Endothelial cell of umbilical vein (primary cell): Measurements from ENCODE around the gene TMEM135. TPM values are rescaled to one million over a fixed set of nuclear protein-coding genes. Genes with fewer than 3 reads are reported as not detected.

Source experiments
- BruUV-seq: library from RNA; stranded (reverse); fragments of 400-500 nt; replicated peaks from 2 replicates; lab custom pipeline; 2021; lab: Mats Ljungman, UMichigan
- CTCF ChIA-PET: fragments of 300-600, 350-600 bp; sonication (Branson Sonifier 250); formaldehyde crosslinking; loops from one replicate; lab custom pipeline; 2021; ENCODE audit warnings: antibody characterized with exemption, inconsistent platforms; lab: Charles Lee
- POLR2A ChIA-PET: fragments of 300-600, 350-600 bp; sonication (Branson Sonifier 250); formaldehyde crosslinking; loops from one replicate; lab custom pipeline; 2021; ENCODE audit warnings: antibody characterized with exemption, inconsistent platforms; lab: Charles Lee
- DNase-seq: peaks from one replicate; pipeline ENCODE4 v3.0.0-alpha.2; 2011; ENCODE audit warnings: low read depth, low spot score
- FAIRE-seq: peaks from 2 replicates; lab custom pipeline; 2011; peaks lifted over from hg19 to GRCh38; lab: Jason Lieb, UNC
- H2AFZ ChIP-seq: 2 replicates; pipeline ENCODE4 v1.6.0; 2012; ENCODE audit warnings: low read depth, low read length, control low read depth, inconsistent platforms
- H3K27ac ChIP-seq: 2 replicates; pipeline ENCODE4 v1.5.1; 2011; ENCODE audit warnings: low read depth, mild to moderate bottlenecking, control low read depth, low read length, moderate library complexity; ENCODE audit not compliant: insufficient read depth
- H3K27me3 ChIP-seq, 2 experiments: 2 replicates each; pipeline versions ENCODE4 v1.6.0 to v1.6.1; 2011; ENCODE audit warnings: low read length in 2 of 2, mixed read lengths in 1 of 2; ENCODE audit not compliant: control insufficient read depth in 2 of 2, insufficient read depth in 2 of 2
- H3K36me3 ChIP-seq, 2 experiments: 2 replicates in 1 of 2; 3 replicates in 1 of 2; pipeline ENCODE4 v1.5.1; 2011; ENCODE audit warnings: low read length in 2 of 2, mild to moderate bottlenecking in 1 of 2, moderate library complexity in 1 of 2; ENCODE audit not compliant: control insufficient read depth in 2 of 2, insufficient read depth in 2 of 2; ENCODE audit errors: extremely low read depth in 1 of 2
- H3K4me1 ChIP-seq: 3 replicates; pipeline ENCODE4 v1.5.1; 2011; ENCODE audit warnings: mild to moderate bottlenecking, low read length; ENCODE audit not compliant: control insufficient read depth, insufficient read depth; ENCODE audit errors: extremely low read depth
- H3K4me2 ChIP-seq: 2 replicates; pipeline ENCODE4 v1.6.1; 2011; ENCODE audit warnings: low read length, control low read depth, mixed read lengths; ENCODE audit not compliant: insufficient read depth
- H3K4me3 ChIP-seq, 3 experiments: fragments of 200-600 bp in 1 of 3; sonication (generic), shearing (Covaris generic) in 1 of 3; replicated peaks in 1 of 3; 2 replicates each; pipeline ENCODE4 v1.5.1; 2011 to 2016; ENCODE audit warnings: control low read depth in 3 of 3, low read length in 3 of 3, mild to moderate bottlenecking in 2 of 3, inconsistent platforms in 1 of 3, low read depth in 1 of 3, moderate library complexity in 1 of 3; ENCODE audit not compliant: insufficient read depth in 1 of 3
- H3K79me2 ChIP-seq: 2 replicates; pipeline ENCODE4 v1.6.0; 2012; ENCODE audit warnings: low read length, inconsistent platforms; ENCODE audit not compliant: control insufficient read depth, insufficient read depth
- H3K9ac ChIP-seq: replicated peaks from 2 replicates; pipeline ENCODE3; 2011; ENCODE audit warnings: low read length, control low read depth; ENCODE audit not compliant: insufficient read depth; ENCODE audit errors: extremely low read depth
- H3K9me1 ChIP-seq: replicated peaks from 3 replicates; pipeline ENCODE4 v1.6.0; 2011; ENCODE audit warnings: mild to moderate bottlenecking, low read length; ENCODE audit not compliant: control insufficient read depth, insufficient read depth; ENCODE audit errors: extremely low read depth
- H3K9me3 ChIP-seq: replicated peaks from 2 replicates; pipeline ENCODE4 v1.5.1; 2012; ENCODE audit warnings: low read length, inconsistent platforms; ENCODE audit not compliant: control insufficient read depth, insufficient read depth
- H4K20me1 ChIP-seq: replicated peaks from 2 replicates; pipeline ENCODE3; 2011; ENCODE audit warnings: mild to moderate bottlenecking, low read length; ENCODE audit not compliant: control insufficient read depth, insufficient read depth; ENCODE audit errors: extremely low read depth
- EZH2 ChIP-seq: IDR thresholded peaks from 2 replicates; pipeline ENCODE4 v1.6.1; 2012; ENCODE audit warnings: borderline replicate concordance, low read depth, mild to moderate bottlenecking, moderate library complexity, low read length, inconsistent platforms; ENCODE audit not compliant: severe bottlenecking
- FOS ChIP-seq: IDR thresholded peaks from 2 replicates; pipeline ENCODE4 v1.6.1; 2011; ENCODE audit warnings: mild to moderate bottlenecking, low read length, moderate library complexity, borderline replicate concordance; ENCODE audit not compliant: insufficient read depth
- GATA2 ChIP-seq: IDR thresholded peaks from 2 replicates; pipeline ENCODE4 v1.7.0; 2011; ENCODE audit warnings: low read depth, mild to moderate bottlenecking, moderate library complexity, mixed read lengths, low read length; ENCODE audit not compliant: insufficient read length, insufficient read depth
- JUN ChIP-seq: IDR thresholded peaks from 2 replicates; pipeline ENCODE4 v1.6.1; 2011; ENCODE audit warnings: borderline replicate concordance, low read depth; ENCODE audit not compliant: insufficient read length, insufficient read depth
- MAX ChIP-seq: IDR thresholded peaks from 2 replicates; pipeline ENCODE4 v1.6.1; 2011; ENCODE audit not compliant: insufficient read depth, insufficient read length
- MYC ChIP-seq: IDR thresholded peaks from one replicate; pipeline ENCODE4 v1.6.1; 2011; ENCODE audit warnings: mild to moderate bottlenecking, low read depth, low read length
- POLR2A ChIP-seq: IDR thresholded peaks from 2 replicates; pipeline ENCODE4 v1.6.1; 2012; ENCODE audit warnings: low read depth, mild to moderate bottlenecking, control low read depth, low read length
- POLR2AphosphoS5 ChIP-seq: IDR thresholded peaks from 2 replicates; pipeline ENCODE4 v1.6.1; 2012; ENCODE audit warnings: low read depth, mild to moderate bottlenecking, control low read depth, low read length, moderate library complexity; ENCODE audit not compliant: insufficient read depth
- dilution Hi-C: fragments of 300-500 bp; cut with MboI; formaldehyde crosslinking; loops from one replicate; pipeline ENCODE4 v1.15.0; 2019; ENCODE audit warnings: low sequenced_read_pairs; ENCODE audit not compliant: extremely low pct_ligation_motif_present
- intact Hi-C: fragments of 100-400 bp; cut with micrococcal nuclease; formaldehyde crosslinking; loops from one replicate; pipeline ENCODE4 v1.10.0; 2022
- polyA plus RNA-seq, 4 experiments: library from polyadenylated mRNA; depleted of rRNA in 3 of 4; stranded (reverse) in 3 of 4; unstranded in 1 of 4; fragments of >200 nt; gene quantifications; 2 replicates each; pipeline versions ENCODE4 v1.2.1 to v1.2.3, GENCODE V29; 2011 to 2012; ENCODE audit warnings: missing spikeins in 1 of 4
- total RNA-seq: library from RNA; stranded (reverse); gene quantifications from 2 replicates; pipeline ENCODE4 v1.2.3, GENCODE V29; 2021
- TF ChIP-seq, protein P1 (sequence below), 2 donors: IDR thresholded peaks; 1 replicate in 1 of 2; 2 replicates in 1 of 2; pipeline ENCODE4 v1.5.1; 2011; ENCODE audit warnings: low read length in 2 of 2, mild to moderate bottlenecking in 2 of 2, moderate library complexity in 2 of 2, control low read depth in 1 of 2, inconsistent platforms in 1 of 2, low read depth in 1 of 2; ENCODE audit not compliant: insufficient read depth in 1 of 2; ENCODE audit errors: extremely low read depth in 1 of 2

Gene TMEM135
- total and polyA plus RNA-seq, 2 donors (not counting 3 experiments of a cell fraction or from before 2014, with no cell fraction given) = 12.3 to 33.2 TPM

GRCh38 chr11:87056091-87056490, 18.4 kb downstream of the TMEM135 start:
- no TSS peak for BruUV-seq
- no peak for TF ChIP-seq EZH2
- no peak for TF ChIP-seq GATA2
- TF ChIP-seq, protein P1, sequence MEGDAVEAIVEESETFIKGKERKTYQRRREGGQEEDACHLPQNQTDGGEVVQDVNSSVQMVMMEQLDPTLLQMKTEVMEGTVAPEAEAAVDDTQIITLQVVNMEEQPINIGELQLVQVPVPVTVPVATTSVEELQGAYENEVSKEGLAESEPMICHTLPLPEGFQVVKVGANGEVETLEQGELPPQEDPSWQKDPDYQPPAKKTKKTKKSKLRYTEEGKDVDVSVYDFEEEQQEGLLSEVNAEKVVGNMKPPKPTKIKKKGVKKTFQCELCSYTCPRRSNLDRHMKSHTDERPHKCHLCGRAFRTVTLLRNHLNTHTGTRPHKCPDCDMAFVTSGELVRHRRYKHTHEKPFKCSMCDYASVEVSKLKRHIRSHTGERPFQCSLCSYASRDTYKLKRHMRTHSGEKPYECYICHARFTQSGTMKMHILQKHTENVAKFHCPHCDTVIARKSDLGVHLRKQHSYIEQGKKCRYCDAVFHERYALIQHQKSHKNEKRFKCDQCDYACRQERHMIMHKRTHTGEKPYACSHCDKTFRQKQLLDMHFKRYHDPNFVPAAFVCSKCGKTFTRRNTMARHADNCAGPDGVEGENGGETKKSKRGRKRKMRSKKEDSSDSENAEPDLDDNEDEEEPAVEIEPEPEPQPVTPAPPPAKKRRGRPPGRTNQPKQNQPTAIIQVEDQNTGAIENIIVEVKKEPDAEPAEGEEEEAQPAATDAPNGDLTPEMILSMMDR (IDR thresholded peaks at IDR 0.05; ENCODE audit: extremely low read depth in 1 of 2, insufficient read depth in 1 of 2, low read depth in 1 of 2, low read length in 2 of 2) = no peak
- no peak overlapping the region for H3K4me2 ChIP-seq
- H3K27ac ChIP-seq = no peak overlapping the region
- H3K9ac ChIP-seq = no peak overlapping the region
- H3K27me3 ChIP-seq = no peaks in the 10 kb centered on the region
- no peaks in the 10 kb centered on the region for H3K9me1 ChIP-seq
- H2AFZ ChIP-seq = no peak overlapping the region
- FAIRE-seq (no peak), DNase-seq (no peak)
- no peak overlapping the region for H3K4me3 ChIP-seq
- POLR2A ChIA-PET = no interaction called here
- no peaks in the 10 kb centered on the region for H3K36me3 ChIP-seq
- dilution Hi-C loops (no loop called here), intact Hi-C loops (no loop called here)
- CTCF ChIA-PET = no interaction called here
- H3K9me3 ChIP-seq = no peaks in the 10 kb centered on the region
- H3K4me1 ChIP-seq = no peaks in the 10 kb centered on the region
- no peaks in the 10 kb centered on the region for H4K20me1 ChIP-seq
- H3K79me2 ChIP-seq = peaks cover 3% of the 10 kb centered on the region

DNA sequence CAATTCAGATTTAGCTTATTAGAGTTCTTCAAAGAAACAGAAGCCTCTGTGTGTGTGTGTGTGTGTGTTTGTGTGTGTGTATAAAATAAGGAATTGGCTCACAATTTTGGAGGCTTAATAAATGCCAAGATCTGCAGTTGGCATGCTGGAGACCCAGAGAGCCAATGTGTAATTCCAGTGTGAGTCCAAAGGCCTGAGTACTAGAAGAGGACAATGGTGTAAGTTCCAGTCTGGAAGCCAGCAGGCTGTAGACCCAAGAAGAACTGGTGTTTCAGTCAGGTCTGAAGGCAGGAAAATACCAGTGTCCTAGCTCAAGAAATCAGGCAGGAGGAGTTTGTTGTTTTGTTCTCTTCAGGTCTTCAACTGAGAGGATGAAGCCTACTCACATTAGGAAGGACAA, 20.0 kb downstream of the TMEM135 start:
- no TSS peak for BruUV-seq
- Histone ChIP-seq H3K27me3 (no peaks in the 10 kb centered on the region), H3K79me2 (peaks cover 7% of the 10 kb centered on the region), H3K4me1 (no peaks in the 10 kb centered on the region), H3K4me2 (no peak overlapping the region), H3K9me1 (no peaks in the 10 kb centered on the region), H3K36me3 (no peaks in the 10 kb centered on the region), H4K20me1 (no peaks in the 10 kb centered on the region), H3K9ac (no peak overlapping the region), H3K4me3 (no peak overlapping the region), H2AFZ (no peak overlapping the region), H3K27ac (no peak overlapping the region), H3K9me3 (no peaks in the 10 kb centered on the region)
- no peak for DNase-seq
- no peak for TF ChIP-seq JUN
- no peak for TF ChIP-seq MAX
- TF ChIP-seq MYC = no peak
- TF ChIP-seq POLR2A = no peak
- TF ChIP-seq EZH2 = no peak
- TF ChIP-seq FOS = no peak
- TF ChIP-seq POLR2AphosphoS5 = no peak
- TF ChIP-seq GATA2 = no peak
- TF ChIP-seq, protein P1 (IDR thresholded peaks at IDR 0.05; ENCODE audit: extremely low read depth in 1 of 2, insufficient read depth in 1 of 2, low read depth in 1 of 2, low read length in 2 of 2) = no peak
- no peak for FAIRE-seq
- ChIA-PET POLR2A (no interaction called here), CTCF (interaction anchor here (0.9 to 1.4 kb wide), 2 partner anchors 62 to 119 kb away, joined by 3 to 5 read pairs; no protein-coding TSS in a partner anchor)
- dilution Hi-C loops = no loop called here
- intact Hi-C loops = no loop called here
